Anterior cingulate cortex (tissue), 58 donors: Measurements from ENCODE around the gene SPIC.
"Not testable (repeated sequence)": the region's sequence is repeated elsewhere in the genome, so short reads cannot be mapped to it uniquely, and the experiment has no call there.

Source experiments
- DNase-seq, 58 donors: peaks; one replicate each; lab custom pipeline; 2025; lab: John Stamatoyannopoulos, UW

SPIC gene

GRCh38 chr12:101474711-101475386 lies at the start of gene SPIC:
TSS of gene SPIC (plus strand) at chr12:101475336. CDS start at chr12:101476905, 1,569 bp downstream.
- no peak for DNase-seq

GRCh38 chr12:101430456-101430855 lies 44.7 kb upstream of the SPIC start:
- DNase-seq = no peak

- DNase-seq = no peak
Observed at GRCh38 chr12:101436136-101436535, 39.0 kb upstream of the SPIC start.

GRCh38 chr12:101439236-101439635 lies 35.9 kb upstream of the SPIC start:
- DNase-seq = no peak

GRCh38 chr12:101441461-101442224 lies 33.5 kb upstream of the SPIC start:
- no peak for DNase-seq

DNA sequence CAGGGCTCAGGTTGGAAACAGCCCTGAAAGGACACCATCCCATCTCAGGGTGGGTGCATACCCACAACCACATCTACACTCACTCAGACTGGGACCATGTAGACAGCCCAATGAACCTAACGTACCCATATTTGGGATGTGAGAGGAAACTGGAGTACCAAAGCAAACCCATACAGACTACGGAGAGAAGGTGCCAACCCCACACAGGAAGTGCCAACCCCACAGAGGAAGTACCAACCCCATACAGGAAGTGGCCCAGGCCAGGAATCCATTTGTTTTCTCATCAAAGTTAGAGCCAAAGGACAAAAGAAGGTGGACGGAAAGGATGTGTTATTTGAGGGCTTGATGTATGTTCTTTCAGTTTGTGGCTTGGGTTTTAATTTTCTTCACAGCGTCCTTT lies 19.5 kb upstream of the SPIC start:
- no peak for DNase-seq

GRCh38 chr12:101459642-101460346 lies 15.3 kb upstream of the SPIC start:
- DNase-seq = no peak

DNA sequence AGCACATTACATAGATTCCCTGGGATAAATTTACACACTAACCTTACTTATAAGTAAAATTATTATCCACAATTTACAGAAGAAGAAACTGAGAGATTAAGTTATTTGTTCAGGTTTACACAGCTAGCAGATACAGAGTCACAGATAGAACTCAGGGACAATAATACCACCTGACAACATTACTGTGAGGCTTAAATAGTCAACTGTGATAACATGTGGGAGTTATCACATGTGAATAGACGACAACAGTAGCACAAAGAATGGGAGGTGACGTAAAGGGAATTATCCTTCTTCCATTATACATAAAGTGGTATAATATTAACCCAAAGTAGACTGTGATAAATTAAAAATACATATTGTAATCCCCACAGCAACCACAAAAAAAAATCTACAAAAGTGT lies 6.2 kb upstream of the SPIC start:
- DNase-seq = no peak

- no peak for DNase-seq
Observed at GRCh38 chr12:101470939-101471338, 4.2 kb upstream of the SPIC start.

DNA sequence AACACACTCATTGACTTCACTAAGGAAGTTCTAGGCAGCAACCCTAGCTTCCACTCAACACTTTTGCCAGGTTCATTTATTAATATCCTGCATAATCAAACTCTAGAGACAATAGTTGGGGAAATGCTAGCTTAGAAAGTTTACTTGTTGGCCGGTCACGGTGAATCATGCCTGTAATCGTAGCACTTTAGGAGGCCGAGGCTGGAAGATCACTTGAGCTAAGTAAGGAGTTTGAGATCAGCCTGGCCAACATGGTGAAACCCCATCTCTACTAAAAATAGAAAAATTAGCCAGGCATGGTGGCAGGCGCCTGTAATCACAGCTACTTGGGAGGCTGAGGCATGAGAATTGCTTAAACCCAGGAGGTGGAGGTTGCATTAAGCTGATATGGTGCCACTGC lies 3.3 kb upstream of the SPIC start:
- not testable (repeated sequence) for DNase-seq

- no peak for DNase-seq
Observed at GRCh38 chr12:101474248-101474647, 888 bp upstream of the SPIC start.

GRCh38 chr12:101475751-101476305 lies 692 bp downstream of the SPIC start:
- no peak for DNase-seq

DNA sequence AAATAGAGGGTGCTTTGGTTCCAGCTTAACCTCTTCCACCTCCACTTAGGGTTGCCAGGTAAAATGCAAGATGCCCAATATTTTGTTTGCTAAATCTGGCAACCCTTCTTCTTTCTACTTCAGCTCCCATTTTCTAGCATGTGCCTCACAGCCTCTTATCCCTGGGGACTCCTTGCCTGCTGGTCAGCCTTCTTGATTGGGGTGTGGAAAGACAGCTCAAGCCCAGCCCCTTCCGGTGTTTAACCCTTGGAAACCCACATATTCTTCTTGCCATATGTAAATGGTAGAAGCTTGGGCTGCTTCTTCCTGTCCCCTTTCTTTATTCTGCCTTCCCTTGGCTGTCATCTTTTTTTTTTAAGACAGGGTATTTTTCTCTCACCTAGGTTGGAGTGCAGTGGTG lies 5.7 kb downstream of the SPIC start:
- DNase-seq = no peak

- DNase-seq = peak in 2 of 58 donors; percentile 18 to 33
Observed at GRCh38 chr12:101485021-101485420, 9.9 kb downstream of the SPIC start.

DNA sequence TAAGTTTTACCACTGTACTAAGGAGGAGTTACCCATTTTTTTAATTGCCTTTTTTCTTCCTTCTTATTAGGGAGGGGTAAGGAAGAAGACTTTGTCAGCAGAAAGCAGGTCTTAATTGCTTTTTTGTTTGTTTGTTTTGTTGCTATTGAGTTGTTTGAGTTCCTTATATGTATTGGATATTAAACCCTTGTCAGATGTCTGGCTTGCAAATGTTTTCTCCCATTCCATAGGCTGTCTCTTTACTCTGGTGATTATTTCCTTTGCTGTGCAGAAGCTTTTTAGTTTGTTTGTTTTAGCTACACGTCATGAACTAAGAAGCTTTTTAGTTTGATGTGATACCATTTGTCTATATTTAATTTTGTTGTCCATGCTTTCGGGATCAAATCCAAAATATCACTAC lies 13.3 kb downstream of the SPIC start:
- no peak for DNase-seq

GRCh38 chr12:101490286-101490920 lies 15.3 kb downstream of the SPIC start:
- peak in 2 of 58 donors; percentile 2 to 12 for DNase-seq

- DNase-seq = no peak
Observed at GRCh38 chr12:101491329-101491728, 16.2 kb downstream of the SPIC start.

- DNase-seq = no peak
Observed at GRCh38 chr12:101493556-101493955, 18.4 kb downstream of the SPIC start.

DNA sequence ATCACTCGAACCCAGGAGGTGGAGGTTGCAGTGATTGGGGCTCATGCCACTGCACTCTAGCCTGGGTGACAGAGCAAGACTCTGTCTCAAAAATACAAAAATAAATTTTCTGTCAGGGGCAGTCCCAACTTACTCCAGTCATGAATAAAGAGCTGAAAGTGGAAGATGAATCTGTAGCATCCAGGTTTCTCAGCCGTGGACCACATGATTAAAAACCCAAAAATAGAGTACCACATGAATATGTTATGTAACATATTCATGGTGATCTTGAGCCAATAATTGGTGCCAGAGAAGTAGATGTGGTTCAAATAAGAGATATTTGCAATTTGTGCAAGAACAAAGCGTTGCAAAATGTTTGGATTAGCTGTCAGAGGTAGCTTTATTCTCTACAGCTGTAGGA lies 23.1 kb downstream of the SPIC start:
- DNase-seq = peak in 1 of 58 donors; percentile 35

DNA sequence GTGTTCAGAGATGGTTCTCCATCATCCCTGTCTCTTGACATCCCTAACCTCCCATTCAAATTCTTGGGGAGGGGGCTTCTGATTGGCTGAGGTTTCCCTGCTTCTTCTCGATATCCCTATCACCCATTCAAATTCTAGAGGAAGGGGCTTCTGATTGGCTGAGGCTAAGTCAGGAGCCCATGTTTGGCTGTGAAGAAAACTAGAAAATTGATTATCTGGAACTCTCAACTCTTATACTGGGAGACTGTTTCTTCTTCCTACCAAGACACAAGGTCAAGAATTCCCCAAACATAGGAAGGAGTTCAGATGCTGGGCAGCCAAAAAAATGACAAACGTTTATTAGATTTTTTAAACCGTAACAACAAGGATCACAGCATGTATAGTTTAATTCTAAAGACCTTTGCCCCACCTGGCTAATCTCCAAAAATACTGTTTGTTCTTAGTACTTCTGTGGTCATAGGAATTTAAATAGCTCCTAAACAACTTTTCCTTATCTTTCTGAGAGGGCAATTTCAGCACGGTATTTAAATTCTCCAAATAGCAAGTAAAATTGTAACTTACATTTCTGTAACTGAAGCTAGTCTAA lies 26.4 kb downstream of the SPIC start:
- no peak for DNase-seq
